ENCODE measurements around the gene AFF2. TPM values are rescaled to one million over a fixed set of nuclear protein-coding genes. Genes with fewer than 3 reads are reported as not detected.

The AFF2 gene
- total RNA-seq, 1 donor from 2014 or later: 10.9 TPM

- TF ChIP-seq, protein P1, sequence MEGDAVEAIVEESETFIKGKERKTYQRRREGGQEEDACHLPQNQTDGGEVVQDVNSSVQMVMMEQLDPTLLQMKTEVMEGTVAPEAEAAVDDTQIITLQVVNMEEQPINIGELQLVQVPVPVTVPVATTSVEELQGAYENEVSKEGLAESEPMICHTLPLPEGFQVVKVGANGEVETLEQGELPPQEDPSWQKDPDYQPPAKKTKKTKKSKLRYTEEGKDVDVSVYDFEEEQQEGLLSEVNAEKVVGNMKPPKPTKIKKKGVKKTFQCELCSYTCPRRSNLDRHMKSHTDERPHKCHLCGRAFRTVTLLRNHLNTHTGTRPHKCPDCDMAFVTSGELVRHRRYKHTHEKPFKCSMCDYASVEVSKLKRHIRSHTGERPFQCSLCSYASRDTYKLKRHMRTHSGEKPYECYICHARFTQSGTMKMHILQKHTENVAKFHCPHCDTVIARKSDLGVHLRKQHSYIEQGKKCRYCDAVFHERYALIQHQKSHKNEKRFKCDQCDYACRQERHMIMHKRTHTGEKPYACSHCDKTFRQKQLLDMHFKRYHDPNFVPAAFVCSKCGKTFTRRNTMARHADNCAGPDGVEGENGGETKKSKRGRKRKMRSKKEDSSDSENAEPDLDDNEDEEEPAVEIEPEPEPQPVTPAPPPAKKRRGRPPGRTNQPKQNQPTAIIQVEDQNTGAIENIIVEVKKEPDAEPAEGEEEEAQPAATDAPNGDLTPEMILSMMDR (IDR thresholded peaks at IDR 0.05): no peak
- DNase-seq (no peak), ATAC-seq (no peak)
- no peaks in the 10 kb centered on the region for H3K36me3 ChIP-seq
- H3K27ac ChIP-seq: no peak overlapping the region
- no peaks in the 10 kb centered on the region for H3K4me1 ChIP-seq
- H3K27me3 ChIP-seq (ENCODE audit: low read depth): no peaks in the 10 kb centered on the region
- intact Hi-C loops (cut with DNase I): no loop called here
- H3K4me3 ChIP-seq: no peak overlapping the region
- H3K9me3 ChIP-seq: no peaks in the 10 kb centered on the region
Observed at GRCh38 chrX:148568763-148569162, 68.3 kb downstream of the AFF2 start.

DNA sequence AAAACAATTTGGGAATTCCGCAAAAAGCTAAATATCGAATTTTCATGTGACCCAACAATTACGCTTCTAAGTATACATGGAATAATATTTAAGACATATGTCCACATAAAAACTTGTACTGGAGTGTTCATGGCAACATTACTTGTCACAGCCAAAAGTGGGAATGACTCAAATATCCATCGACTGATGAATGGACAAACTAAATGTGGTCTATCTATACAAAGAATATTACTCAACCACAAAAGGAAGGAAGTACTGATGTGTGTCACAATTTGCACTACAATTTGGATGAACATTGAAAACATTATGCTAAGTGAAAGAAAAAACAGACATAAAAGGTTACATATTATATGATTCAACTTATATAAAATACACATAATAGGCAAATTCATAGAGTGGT, 71.9 kb downstream of the AFF2 start:
- Histone ChIP-seq H3K4me1 (no peaks in the 10 kb centered on the region), H3K4me3 (no peak overlapping the region), H3K27me3 (ENCODE audit: low read depth) (no peaks in the 10 kb centered on the region), H3K27ac (no peak overlapping the region), H3K9me3 (no peaks in the 10 kb centered on the region), H3K36me3 (no peaks in the 10 kb centered on the region)
- ATAC-seq (no peak), DNase-seq (no peak)
- TF ChIP-seq, protein P1 (IDR thresholded peaks at IDR 0.05): no peak
- intact Hi-C loops (cut with DNase I): no loop called here

GRCh38 chrX:148573119-148573518, 72.7 kb downstream of the AFF2 start:
- Histone ChIP-seq H3K4me3 (no peak overlapping the region), H3K27me3 (ENCODE audit: low read depth) (no peaks in the 10 kb centered on the region), H3K4me1 (no peaks in the 10 kb centered on the region), H3K27ac (no peak overlapping the region), H3K9me3 (no peaks in the 10 kb centered on the region), H3K36me3 (no peaks in the 10 kb centered on the region)
- no peak for DNase-seq
- TF ChIP-seq, protein P1 (IDR thresholded peaks at IDR 0.05): no peak
- intact Hi-C loops (cut with DNase I): no loop called here
- no peak for ATAC-seq

- Histone ChIP-seq H3K4me1 (no peaks in the 10 kb centered on the region), H3K9me3 (no peaks in the 10 kb centered on the region), H3K4me3 (no peak overlapping the region), H3K27me3 (ENCODE audit: low read depth) (no peaks in the 10 kb centered on the region), H3K36me3 (no peaks in the 10 kb centered on the region), H3K27ac (no peak overlapping the region)
- intact Hi-C loops (cut with DNase I): no loop called here
- no peak for DNase-seq
- TF ChIP-seq, protein P1 (IDR thresholded peaks at IDR 0.05): no peak
- ATAC-seq: no peak
Observed at GRCh38 chrX:148574237-148574973, 74.0 kb downstream of the AFF2 start.

DNA sequence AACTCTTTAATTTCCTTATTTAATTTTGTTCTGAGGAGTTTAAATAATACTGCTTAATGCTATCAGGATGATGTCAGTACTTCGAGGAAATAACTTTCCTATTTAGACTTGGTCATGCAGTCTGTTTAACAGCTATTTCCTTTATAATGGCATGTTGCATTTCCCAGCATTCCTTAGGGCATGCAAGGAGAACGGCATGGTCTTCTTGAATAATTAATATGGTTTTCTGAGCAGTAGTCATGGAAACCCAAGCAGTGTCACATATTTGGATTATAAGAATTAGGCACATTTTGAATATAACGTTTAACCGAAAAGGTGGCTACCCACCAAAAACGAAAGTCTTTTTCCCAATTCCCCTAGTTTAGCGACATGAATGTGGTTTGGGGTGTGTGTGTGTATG, 76.0 kb downstream of the AFF2 start:
- H3K4me1 ChIP-seq: no peaks in the 10 kb centered on the region
- TF ChIP-seq, protein P1 (IDR thresholded peaks at IDR 0.05): no peak
- no peak for ATAC-seq
- H3K27ac ChIP-seq: no peak overlapping the region
- no peak for DNase-seq
- intact Hi-C loops (cut with DNase I): no loop called here
- no peaks in the 10 kb centered on the region for H3K27me3 ChIP-seq (ENCODE audit: low read depth)
- no peaks in the 10 kb centered on the region for H3K9me3 ChIP-seq
- no peak overlapping the region for H3K4me3 ChIP-seq
- no peaks in the 10 kb centered on the region for H3K36me3 ChIP-seq
